AG09319 (cell line): Measurements from ENCODE around the gene SERPINA3.

ENCODE experiments used
- DNase-seq: peaks from one replicate; pipeline ENCODE4 v3.0.0-alpha.2; 2010; ENCODE audit warnings: low read depth; ENCODE audit errors: extremely low read depth
- TF ChIP-seq, protein P1 (sequence below): IDR thresholded peaks from 2 replicates; pipeline ENCODE4 v1.5.1; 2011; ENCODE audit warnings: low read depth, mild to moderate bottlenecking, inconsistent platforms, low read length, moderate library complexity

Gene SERPINA3

DNA sequence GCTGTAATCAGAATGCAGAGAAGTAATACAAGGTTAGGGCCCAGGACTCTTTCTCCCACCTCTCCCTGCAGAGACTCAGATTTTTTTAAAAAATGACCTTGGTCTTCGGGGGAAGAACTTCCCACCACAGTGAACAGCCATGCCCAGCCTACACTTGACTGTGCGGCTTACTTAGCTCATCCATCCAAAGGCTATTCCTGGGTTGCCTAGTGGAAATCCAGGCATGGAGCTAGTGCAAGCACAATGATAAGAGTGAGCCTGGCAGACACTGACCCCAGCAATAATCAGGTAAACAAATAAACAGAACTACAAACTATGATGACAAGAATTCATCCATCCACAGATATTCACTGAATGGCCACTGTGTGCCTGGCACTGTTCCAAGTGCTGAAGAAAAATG is 16.3 kb upstream of the SERPINA3 start:
- no peak for DNase-seq
- TF ChIP-seq, protein P1, sequence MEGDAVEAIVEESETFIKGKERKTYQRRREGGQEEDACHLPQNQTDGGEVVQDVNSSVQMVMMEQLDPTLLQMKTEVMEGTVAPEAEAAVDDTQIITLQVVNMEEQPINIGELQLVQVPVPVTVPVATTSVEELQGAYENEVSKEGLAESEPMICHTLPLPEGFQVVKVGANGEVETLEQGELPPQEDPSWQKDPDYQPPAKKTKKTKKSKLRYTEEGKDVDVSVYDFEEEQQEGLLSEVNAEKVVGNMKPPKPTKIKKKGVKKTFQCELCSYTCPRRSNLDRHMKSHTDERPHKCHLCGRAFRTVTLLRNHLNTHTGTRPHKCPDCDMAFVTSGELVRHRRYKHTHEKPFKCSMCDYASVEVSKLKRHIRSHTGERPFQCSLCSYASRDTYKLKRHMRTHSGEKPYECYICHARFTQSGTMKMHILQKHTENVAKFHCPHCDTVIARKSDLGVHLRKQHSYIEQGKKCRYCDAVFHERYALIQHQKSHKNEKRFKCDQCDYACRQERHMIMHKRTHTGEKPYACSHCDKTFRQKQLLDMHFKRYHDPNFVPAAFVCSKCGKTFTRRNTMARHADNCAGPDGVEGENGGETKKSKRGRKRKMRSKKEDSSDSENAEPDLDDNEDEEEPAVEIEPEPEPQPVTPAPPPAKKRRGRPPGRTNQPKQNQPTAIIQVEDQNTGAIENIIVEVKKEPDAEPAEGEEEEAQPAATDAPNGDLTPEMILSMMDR = no peak

DNA sequence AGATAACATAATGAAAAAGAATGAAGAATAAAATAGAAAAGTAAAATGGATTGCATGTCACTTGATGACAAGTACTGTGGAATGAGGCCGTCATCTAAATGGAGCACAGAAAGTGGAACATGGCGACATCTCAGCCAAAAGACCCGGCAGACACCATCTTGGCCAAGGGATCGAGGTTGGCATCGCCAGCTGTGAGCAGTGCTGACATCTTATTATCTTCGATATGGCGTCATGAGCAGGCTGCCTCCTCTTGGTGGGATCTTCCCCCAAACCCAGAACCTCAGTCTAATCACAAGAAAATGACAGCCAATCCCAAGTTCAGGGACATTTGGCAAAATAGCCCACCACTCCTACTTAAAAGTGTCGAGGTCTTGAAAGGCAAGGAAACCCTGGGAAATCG is 15.8 kb upstream of the SERPINA3 start:
- TF ChIP-seq, protein P1 = no peak
- no peak for DNase-seq

DNA sequence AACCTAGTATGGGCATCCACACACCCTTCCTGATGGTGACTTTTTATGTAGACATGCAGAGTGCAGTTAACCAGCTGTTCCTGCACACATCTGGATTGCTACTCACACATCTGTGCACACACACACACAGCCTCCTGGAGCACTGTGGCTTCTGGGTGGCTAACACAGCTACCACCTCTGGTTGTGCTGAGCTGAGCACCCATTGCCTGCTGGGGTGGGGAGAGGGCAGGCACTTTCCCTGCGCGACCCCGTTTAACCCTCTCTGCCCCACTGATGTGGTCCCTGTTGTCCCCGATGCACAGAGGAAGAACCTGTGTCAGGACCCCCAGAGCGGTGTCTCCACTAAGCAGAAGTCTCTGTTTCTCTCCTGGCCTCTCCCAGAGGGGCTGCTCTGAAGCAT is 14.4 kb upstream of the SERPINA3 start:
- TF ChIP-seq, protein P1 = no peak
- no peak for DNase-seq

DNA sequence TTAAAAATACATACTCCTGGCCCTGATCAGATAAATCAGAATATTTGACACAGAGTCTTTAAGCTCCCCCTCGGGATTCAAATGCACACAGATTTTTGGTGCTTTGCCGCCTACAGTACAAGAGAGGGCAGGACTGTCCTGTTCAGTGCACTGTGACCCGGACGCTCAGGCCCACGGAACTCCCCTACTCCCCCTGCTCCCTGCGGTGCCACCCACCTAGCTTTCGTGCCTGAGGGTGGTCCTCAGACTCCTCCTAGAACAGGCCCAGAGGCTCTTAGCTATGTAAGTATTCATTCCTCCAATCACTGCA is 13.7 kb upstream of the SERPINA3 start:
- DNase-seq = no peak
- TF ChIP-seq, protein P1 = no peak

DNA sequence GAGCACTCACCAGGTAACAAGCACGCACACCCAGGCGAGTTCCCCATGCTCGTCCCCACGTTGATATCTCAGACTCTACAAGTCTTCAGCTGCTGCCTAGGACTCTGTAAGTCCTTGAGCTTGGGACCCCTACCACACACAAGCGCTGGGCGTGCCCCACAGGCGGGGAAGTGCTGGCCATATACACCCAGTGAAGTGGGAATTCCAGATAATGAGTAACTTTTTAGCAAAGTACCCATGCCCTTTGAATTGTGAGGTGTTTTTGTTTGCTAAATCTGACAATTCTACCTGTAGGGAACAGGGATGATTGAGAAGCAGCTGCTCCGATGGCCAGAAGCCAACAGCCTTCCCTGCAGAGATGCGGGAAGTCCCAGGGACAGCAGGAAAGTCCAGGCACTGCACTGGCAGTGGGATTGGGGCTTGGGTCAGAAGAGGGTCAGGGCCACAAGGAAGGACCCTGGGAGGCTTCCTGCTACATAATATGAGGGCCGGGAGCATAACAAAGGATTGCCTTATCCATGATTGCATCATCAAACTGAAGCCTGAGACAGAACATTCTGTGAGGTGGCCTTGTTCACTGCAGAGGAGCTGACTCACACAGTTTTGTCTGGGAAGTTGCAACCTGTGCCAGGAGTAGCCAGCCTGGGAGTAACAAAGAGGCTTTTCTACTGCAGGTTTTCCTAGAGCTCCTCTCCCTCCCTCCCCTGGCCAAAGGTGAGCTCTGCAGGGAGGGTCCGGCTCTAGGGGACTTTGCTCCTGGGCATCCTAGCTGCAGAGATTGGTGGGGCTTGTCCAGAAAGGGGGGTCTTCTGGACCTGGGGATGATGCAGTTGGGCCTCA is 13.2 kb upstream of the SERPINA3 start:
- TF ChIP-seq, protein P1 = no peak

DNA sequence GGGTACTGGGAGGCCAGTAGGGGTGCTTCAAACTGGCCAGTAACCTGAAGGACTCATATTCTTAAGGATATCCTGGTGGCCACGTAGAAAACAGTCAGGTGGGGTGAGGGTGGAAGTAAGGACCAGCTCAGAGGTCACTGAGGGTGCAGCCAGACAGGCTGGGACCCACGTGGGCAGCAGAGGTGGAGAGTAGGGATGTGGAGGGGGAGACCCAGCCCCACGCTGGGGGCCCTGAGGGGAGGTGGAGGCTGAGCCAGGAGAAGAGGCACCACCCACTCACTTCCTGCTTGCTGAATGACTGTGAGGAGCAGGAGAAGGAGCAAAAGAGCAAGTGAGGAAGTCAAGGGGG is 12.6 kb upstream of the SERPINA3 start:
- TF ChIP-seq, protein P1 = no peak
- no peak for DNase-seq

More for the DNA sequence above, 13.2 kb upstream of the SERPINA3 start:
- DNase-seq = peak; percentile 87

DNA sequence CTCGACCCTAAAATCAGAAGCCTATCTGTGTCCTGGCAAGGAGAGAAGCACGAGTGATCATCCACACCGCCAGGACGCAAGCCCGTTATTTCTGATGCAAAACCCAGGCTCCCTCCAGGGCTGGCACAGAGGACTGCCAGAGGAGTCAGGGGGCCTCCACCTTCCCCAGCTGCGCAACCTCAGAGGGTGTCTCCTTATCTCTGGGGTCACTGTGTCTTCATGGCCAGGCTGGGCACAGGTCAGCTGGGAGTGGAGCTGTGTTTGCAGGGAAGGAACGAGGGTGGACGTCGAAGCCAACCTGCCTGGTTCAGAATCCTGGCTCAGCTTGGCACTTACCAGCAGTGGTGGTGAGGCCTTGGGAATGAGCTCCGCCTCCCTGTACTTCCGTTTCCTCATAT is 12.0 kb upstream of the SERPINA3 start:
- TF ChIP-seq, protein P1 = no peak

More for the DNA sequence above, 12.0 kb upstream of the SERPINA3 start:
- no peak for DNase-seq
